ENCODE measurements around the gene KCNMA1.
"Not testable (repeated sequence)": the region's sequence is repeated elsewhere in the genome, so short reads cannot be mapped to it uniquely, and the experiment has no call there.

The KCNMA1 gene

DNA sequence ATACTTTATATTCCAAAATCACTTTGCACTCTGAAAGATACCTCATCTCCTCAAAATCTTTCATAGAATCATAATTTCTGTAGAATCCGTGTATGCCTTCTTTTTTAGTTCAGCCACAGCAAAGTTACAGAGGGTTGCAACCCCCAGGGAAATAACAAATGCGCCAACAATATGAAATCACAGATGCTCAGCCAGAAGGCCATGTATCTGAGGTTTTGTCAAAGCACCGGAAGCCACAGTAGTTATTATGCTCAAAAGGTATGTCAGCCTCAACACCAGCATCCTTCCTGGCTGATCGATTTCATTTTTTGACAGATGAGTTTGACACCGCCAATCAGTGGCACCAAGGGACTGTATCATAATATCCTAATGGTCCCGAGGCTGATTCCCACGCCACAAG lies 204.1 kb downstream of the KCNMA1 start:
- no peak for DNase-seq

DNA sequence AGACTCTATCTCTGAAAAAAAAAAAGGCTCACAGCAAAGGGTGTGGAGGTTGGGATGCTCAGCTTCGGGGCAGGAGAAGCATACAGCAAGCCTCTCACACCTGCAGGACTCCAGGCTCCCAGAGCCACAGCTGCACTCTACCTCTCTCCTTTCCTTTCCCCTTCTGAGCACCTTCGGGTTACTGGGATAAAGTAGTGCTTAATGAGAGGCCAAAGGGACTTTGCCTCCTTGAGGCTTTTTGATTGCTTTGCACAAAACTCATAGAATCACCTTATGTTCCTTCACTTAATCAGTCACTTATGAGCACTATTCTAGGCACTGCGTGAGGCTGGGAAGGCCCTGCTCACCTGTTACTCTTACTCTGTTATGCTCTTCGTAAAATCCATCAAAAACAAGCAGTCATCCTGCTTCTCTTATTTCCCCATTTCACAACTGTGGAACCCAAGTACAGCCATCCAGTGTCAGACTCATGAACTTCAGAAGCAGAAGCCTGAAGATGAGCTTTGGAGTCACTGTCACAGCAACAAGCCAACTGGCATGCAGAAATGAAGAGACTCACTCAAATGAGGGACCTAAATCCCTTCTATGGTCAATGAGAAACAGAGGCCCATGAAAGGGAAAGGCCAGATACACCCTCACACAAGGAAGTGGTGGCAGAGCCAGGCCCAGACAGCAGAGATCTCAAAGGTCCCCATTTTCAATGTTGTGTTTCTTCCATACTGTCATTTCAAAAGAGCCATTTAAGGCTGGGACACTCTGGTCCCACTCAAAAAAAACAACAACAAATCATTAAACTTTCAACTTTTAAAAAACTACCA lies 205.4 kb downstream of the KCNMA1 start:
- DNase-seq, result no peak

DNA sequence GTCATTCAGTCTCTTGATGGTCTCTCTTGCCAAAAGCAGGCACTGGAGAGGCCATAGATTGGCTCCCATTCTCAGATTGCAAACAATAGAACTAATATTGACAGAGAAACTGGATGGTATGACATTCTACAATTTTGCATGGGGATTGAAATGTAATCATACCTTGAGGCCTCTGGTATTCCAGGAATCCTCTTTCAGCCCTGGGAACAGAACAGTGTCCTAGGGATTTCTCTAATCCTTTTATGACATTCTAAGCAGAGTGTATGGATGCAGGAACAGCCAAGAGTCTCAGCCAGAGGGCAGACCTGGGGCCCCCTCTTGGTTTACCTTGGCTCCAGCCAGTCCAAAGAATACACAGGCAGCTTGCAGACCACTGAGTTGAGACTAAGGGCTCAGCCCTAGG lies 206.4 kb downstream of the KCNMA1 start:
- DNase-seq, result no peak

DNA sequence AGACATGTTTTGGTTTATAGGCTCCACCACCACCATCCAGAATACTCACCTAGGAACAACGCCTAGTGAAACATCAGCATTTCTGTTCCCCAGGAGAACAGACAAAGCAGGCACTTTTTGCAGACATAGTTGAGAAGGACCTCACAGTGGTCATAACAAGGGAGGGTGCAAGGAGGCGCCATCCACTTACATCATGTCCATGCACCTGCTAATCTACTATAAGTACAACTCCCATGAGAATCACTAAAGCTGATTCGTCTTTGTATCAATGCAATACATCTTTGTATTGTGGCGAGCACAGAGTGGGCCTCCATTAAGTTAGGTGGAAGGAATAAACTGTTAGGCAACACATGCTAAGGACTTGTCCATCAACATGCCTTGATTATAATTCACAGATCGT lies 207.1 kb downstream of the KCNMA1 start:
- no peak for DNase-seq

DNA sequence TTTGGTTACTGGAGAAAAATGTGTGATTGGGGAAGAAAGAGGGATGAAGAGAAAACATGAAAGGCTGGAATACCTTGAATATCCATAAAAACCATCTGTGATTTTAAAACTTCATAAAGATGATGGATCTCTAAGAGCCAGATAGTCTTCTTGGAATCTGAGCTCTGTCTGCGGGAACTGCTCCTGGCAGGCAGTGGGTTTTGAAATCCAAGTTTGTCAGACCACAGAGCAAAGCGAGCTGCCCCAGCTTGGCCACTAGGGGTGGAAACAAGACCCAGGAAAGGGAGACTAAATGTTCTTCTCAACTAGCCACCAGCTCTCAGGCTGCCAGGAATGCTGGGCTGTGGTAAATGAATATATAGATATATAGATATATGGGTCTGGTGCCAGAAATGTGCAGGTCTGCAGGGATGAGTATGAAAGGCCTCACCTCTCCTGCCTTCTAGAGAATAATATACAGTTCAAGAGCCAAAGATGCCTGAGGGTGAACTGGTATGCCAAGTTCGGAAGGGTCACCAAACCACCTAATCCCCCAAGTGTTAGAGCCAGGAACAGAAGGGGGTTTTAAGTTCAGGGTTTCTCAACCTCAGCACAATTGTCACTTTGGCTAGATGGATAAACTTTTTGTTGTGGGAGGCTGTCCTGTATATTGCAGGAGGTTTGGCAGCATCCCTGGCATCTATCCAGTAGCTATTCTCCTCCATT lies 208.8 kb downstream of the KCNMA1 start:
- DNase-seq, result no peak

DNA sequence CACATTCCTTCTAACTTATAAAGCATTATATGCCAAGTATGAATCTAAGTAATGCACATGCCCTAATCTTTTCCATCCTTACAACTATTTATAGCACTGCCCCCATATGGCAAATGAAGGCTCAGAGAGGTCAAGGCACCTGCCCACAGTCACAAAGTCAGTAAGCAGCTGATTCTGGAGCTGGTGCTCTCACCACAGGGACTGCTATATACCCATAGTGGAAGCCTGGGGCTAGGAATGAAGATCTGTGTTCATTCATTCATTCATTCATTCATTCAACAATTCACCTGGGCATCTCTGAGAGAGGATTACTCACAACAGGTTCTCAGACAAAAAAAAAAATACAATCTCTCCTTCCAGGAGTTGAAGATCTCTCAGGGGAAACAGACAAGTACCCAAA lies 213.4 kb downstream of the KCNMA1 start:
- DNase-seq, result no peak

DNA sequence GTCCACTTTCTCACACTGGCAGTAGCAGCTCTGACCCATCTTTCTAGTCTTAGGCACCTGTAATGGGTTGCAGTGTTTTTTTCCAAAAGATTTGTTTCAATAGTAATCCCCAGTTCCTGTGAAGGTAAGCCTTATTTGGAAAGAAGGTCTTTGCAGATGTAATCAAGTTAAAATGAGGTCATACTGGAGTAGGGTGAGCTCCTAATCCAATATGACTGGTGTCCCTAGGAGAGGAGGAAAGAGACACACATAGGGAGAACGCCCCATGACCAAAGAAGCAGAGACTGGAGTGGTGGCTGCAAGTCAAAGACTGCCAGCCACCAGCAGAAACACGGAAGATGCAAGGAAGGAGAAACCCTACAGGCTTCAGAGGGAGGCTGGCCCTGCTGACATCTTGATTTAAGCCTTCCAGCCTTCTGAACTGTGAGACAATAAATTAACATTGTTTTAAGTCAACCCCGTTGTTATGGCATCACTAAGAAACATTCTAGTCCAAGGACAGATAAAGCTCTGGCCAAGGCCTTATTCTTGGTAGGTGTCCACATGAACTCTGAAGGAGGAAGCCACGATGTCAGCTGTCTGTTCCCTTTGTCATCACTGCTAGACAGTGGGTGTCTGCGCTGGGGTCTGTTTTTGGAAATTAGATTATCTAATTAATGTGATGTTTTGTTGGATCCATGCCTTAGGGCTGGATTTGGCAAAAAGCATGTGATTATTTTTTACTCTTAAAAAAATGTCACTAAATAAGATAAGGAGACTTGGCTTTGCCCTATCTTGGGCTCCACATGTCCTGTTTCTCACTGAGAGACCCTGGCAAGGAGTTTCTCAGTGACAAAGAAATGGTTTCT lies 214.9 kb downstream of the KCNMA1 start:
- no peak for DNase-seq

DNA sequence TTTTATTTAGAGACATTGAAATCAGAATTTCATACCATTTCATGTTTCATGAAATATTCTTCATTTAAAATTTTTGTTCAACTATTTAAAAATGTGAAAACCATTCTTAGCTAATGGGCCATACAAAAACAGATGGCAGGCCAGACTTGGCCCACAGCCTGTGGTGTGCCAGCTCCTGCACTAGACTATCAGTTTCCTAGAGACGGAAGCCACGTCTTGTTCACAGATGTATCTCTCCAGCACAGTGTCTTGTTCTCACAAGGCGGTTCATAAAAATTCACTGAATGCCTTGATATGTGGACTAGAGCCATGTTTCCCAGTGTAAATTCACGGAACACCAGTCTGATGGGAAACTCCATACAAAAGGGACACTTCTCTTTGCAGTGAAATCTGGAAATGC lies 216.0 kb downstream of the KCNMA1 start:
- DNase-seq, result no peak

DNA sequence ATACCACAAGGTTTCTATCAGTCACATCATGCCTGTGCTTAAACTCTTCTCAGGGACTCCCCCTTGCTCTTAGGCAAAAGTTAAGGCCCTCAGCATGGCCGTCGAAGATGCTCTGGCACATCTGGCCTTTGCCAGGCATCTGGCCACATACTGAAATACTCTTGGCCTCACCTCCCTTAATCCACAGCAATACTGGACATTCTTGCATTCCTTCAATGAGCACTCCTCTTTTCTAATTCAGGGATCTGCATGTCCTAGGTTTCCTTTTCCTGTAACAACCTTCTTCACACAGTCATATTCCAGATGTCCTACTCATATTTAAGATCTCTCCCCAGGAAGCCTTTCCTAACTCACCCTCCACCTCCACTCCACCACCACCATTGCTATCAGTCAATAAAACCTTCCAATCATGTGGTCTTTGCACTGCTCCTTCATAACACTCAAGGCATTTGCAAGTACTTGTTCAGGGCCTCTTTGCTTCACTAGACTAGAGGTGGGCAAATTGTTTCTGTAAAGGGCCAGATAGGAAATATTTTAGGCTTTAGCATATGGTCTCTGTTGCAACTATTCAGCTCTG lies 216.6 kb downstream of the KCNMA1 start:
- DNase-seq, result no peak

DNA sequence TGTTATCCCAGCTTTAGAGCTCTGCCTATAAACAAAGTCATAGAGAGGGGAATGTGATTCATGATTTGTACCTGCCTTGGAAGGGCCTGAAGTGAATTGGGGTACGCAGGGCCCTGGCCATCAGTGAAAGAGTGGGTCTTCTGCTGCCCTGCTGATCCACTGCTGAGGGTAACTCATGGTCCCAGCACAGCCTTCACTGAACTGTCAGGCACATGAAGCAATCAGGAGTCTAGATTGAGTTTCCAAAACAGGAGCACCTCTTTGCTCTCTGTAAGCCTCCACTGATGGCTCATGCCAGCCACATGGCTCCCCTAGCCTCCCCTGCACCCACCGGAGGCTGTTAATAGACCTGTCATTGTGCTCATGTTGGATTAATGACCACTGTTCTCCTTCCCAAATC lies 217.6 kb downstream of the KCNMA1 start:
- no peak for DNase-seq

DNA sequence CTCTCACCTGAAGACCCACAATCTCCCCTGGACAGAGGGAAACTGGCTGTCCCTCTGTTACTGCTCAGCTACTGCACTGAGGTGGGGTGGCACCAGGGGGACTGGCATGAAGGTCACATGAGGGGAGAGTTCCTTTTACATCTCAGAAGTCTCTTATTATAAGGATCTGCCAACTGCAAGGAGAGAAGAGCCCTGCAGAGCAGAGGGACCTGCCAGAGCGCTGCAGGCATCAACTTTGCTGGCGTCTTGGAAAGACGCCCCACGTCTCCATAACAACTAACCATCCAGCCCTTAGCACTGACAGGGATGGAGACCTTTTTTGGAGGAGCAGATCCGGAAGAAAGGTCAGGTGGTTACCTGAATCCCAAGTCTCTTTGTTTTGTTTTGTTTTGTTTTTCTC lies 218.6 kb downstream of the KCNMA1 start:
- DNase-seq, result no peak

DNA sequence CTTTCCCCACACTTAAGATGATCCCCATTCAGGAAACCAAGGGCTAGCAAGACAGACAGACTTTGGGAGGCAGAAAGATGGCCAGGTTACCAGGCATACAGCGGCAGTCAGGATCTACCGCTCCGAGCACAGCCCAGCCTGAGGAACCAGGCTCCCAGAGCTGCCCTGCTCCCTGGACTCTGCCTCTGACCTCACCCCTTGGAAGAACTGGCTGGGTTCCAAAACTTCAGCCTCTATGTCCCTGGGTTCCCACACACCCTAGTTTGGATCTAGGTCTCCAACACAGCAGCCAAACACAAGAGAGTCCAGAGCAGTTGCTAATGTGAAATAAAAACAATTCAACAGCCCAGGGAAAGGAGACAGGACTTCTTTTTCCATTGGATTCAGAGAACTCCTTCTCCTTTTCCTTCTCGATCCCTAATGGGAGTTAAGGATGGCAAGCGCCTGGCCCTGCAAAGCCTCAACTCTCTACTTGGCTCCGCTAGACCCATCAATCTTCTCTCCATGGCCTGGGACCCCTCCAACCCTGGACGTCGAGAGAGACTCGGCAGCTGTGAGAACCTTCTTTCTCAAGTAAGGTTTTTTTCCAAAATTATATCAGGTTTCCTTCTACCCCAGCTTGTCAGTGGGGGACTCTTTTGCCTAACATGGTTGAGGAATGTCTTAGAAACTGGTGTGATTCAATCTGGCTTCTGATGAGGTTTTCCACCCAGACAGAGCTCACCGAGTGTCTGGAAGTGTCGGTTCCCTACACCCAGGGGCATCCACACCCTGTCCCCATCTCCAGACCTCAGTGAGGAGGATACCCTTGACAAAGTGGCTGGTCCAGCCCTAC lies 219.6 kb downstream of the KCNMA1 start:
- DNase-seq, result no peak

DNA sequence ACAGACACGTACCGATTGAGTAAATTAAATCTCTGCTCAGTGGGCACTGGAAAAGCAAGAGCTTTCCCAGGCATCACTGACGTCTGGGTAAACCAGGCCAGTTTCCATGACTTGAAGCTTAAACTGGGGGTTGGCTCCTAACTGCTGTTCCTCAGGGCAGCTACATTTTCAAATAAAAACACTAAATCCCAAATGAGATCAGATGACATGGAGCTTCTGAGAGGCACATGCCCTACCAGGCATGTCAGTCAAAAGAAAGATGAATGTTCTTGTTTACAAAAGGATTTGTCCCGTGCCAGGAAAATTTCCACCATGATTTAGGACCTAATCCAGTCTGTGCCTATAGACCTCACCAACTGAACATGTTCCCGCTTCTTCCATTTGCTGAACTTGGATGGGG lies 220.2 kb downstream of the KCNMA1 start:
- no peak for DNase-seq

DNA sequence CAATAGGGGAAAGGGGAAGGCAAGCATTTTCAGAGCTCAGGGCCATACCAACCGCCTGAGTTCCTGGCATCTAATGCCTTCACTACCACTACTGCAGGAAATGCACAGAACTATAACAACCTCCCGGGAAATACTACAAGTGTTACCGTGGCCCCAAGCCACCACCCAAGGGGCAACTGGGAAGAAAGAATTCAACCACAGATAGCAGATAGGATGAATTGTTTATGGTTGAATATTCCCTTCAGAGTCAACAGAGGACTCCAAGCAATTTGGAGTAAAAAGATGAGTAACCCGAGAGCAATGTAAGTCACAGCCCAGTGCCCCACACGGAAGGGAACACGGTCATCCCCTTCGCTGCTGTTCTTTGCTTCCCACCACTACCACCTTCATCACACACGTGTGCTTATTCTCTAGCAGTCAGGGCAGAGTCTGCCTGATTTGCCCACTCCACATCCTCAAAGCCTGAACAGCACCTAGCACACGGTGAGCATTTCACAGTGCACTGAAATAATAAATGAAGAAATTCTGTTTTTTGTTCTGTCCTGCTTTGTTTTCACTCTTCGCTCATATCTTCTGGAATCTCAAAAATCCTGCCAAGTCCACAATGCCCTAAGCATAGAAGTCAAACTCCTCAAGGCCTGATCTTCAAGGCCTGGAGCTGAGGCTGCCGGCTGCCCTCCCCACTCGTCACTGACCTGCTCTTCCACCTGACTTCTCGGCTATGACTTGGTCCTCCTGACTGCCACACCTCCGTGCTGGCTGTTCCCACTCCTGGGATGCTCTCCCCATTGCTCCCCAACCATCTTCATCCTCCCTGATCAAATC lies 221.1 kb downstream of the KCNMA1 start:
- no peak for DNase-seq

DNA sequence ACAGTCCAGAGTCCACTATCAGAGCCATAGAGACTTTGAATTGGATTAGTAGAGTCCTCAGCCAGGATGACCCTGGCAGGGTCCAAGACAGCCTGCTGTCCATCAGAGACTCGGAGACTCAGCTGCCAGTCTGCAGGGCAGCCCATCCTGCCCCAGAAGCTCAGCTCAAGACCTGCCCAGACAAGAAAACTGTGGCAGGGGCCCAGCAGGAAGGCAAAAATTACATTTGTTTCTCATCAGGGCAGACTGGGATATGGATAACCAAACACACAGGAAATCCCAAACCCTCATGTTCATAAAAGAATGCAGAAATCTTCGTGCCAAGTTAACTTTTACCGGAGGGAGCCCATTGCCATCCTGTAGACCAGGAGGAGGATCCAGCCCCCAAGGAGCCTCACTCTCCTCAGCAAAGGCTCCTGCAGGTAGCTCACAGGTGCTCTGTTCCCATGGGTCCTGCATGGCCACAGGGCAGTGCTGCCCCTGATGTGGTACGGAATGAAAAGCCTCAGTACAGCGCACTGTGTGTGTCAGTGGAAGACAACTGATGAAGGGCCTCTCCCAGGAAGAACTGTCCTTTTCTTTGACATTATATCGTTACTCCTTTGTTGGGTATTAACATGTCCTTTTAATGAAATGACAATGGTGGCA lies 222.2 kb downstream of the KCNMA1 start:
- DNase-seq, result no peak

DNA sequence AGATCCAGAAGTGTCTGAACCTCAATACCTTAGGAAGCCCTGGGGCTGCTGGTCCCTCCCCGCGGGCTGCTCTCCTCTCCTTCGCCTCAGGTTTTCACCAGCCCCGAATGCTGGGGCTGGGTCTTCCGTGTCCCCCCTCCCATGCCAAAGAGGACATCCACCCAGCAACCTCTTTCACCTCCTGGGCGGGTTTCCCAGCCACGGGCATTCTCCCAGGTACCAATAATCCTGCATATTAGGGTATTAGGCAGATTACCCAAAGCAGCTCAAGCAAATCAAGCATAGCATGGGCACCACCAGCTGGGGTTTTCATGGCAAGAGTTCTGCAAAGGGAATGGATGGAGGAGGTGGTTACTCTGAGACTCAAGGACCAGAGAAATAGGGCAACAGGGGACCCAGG lies 224.4 kb downstream of the KCNMA1 start:
- DNase-seq, result no peak

DNA sequence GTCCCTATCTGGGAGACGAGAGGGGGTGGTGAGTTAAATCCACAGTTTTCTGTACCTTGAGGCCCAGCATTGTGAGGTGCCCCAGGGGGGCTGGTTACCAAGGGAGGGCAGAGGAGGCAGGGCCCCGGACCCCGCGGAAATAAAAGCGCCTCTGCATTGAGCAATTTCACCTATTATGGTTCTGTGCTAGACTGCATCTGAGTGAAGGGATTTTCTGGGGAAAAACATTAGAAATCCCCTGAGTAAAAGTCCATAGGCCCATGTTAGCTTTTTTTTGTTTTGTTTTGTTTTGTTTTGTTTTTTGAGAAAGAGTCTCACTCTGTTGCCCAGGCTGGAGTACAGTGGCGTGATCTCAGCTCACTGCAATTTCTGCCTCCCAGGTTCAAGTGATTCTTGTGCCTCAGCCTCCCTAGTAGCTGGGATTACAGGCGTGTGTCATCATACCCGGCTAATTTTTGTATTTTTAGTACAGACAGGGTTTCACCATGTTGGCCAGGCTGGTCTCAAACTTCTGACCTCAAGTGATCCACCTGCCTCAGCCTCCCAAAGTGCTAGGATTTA lies 225.0 kb downstream of the KCNMA1 start:
- not testable (repeated sequence) for DNase-seq

DNA sequence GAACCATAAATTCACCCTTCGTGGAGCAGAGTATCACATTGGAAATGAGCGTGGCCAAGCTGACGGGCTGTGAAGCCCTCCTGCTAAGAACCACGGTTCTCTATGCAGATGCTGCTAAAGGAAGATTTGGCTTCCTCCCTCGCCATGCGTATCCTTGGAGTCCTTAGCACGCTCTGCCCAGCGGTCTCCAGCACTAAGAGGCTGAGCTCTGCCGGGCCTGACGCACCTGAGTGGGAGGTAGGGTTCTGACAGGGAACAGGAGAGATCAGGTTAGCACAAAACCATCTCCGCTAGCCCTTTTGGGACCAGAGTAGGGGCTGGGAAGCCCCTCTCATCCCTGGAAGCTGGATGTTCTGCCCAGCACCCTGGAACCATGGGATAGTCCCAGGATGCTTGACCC lies 225.8 kb downstream of the KCNMA1 start:
- no peak for DNase-seq

DNA sequence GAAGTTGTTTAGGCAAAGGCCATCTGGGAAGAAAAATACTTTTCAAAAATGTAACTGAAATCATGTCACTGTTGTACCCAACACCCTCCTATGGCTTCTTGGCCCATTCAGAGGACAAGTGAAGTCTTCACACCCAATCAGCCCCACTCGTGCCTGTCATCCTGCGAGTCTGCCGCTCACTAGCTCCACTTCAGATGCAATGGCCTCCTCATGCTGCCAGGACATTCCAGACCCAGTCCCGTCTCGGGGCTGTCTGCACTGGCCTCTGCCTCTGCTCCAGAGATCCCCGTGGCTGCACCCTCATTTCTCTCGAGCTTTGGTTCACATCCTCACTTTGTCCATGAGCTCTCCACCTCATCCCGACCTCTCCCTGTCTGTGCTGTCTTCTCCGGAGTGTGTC lies 227.1 kb downstream of the KCNMA1 start:
- no peak for DNase-seq

DNA sequence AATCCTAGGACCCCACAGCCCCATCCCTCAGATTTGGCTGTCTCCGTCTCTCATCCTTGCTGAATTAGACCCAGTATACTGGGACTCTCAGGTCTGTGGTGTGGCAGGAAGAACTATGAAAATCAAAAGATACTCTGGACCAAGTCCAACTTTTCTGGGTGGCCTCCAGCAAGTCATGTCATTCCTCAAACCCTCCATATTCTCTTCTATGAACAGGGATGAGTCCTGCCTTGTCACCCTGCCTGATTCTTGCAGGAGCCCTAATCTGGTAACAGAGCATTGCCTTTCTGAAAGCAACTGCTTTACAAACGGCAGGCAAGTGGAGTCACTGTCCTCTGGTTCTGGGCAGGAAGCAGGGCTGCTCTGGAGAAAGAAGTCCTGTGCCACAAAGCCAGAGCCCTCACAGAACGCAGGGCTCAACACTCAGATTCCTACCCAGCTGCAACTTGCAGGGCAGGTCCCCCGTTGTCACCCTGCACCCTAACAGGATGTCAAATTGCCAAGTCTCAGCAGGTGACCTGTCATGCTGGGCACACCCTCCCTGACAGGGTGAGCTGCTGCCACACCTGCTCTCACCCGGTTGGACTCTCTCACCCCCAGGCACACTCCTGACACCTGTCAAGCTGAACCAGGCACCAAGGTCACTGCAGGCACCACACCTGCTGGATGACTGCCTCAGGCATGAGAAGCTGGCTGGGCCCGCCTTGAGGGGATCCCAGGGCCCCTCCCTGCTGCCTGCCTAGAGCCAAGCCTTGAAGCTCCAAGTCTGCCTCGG lies 227.7 kb downstream of the KCNMA1 start:
- no peak for DNase-seq

Measured in stimulated activated naive CD4-positive, alpha-beta T cell treated with Interleukin-2 at 50 U/mL for 16 hours (primary cell).